Type B pancreatic cell (in vitro differentiated cells): ENCODE results near the gene MYO16. TPM values are rescaled to one million over a fixed set of nuclear protein-coding genes. Genes with fewer than 3 reads are reported as not detected.

Source experiments
- DNase-seq: peaks from one replicate; pipeline ENCODE4 v3.0.0; 2021; ENCODE audit warnings: mixed read lengths; ENCODE audit not compliant: unreplicated experiment; ENCODE audit errors: extremely low spot score
- H3K27ac Mint-ChIP-seq: 2 replicates; pipeline ENCODE4 v1.8.0; 2021; ENCODE audit warnings: mild to moderate bottlenecking, mixed read lengths
- H3K27me3 Mint-ChIP-seq: 2 replicates; pipeline ENCODE4 v1.8.0; 2021; ENCODE audit warnings: mixed read lengths
- H3K36me3 Mint-ChIP-seq: 2 replicates; pipeline ENCODE4 v1.8.0; 2021; ENCODE audit warnings: mixed read lengths
- H3K4me1 Mint-ChIP-seq: one replicate; pipeline ENCODE4 v1.8.0; 2021; ENCODE audit warnings: mixed read lengths; ENCODE audit not compliant: unreplicated experiment
- H3K4me3 Mint-ChIP-seq: 2 replicates; pipeline ENCODE4 v1.8.0; 2021; ENCODE audit warnings: mild to moderate bottlenecking, mixed read lengths
- H3K9me3 Mint-ChIP-seq: 2 replicates; pipeline ENCODE4 v1.8.0; 2021; ENCODE audit warnings: mixed read lengths
- total RNA-seq: library from RNA; stranded (reverse); gene quantifications from 2 replicates; pipeline ENCODE4 v1.2.1, GENCODE V29; 2021; ENCODE audit warnings: low replicate concordance
- TF ChIP-seq, protein P1 (sequence below): fragments of 200-600 bp; sonication (generic); conservative IDR thresholded peaks from 2 replicates; pipeline ENCODE4 v1.5.0; 2021; ENCODE audit warnings: antibody characterized with exemption, mild to moderate bottlenecking

MYO16 gene
- total RNA-seq, 1 donor from 2014 or later = 1.5 TPM

DNA sequence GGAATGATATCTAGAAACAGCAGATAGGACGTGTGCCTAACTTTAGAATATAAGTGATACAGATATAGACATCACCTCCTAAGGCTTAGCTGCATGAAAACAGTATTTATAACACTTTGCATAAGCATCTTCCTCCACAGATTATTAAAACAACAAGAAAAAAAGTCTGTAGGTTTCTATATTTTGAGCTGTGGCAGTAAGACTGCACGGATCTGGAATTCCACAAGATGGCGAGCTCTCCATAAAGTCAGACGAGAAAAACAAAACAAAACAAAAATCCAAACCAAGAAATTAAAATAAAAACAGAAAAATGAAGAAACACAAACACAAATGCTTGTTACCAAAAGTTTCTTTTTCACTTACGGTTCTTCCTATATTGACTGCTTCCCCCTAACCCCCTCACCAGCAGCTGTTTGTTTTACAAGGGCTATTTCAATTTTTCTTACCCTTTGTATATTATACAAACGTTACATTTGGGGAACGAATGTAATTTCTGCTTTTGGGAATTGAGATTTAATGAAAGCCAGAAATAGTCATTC lies 285.8 kb downstream of the MYO16 start:
- peaks cover 7% of the 10 kb centered on the region for H3K9me3 Mint-ChIP-seq
- TF ChIP-seq, protein P1, sequence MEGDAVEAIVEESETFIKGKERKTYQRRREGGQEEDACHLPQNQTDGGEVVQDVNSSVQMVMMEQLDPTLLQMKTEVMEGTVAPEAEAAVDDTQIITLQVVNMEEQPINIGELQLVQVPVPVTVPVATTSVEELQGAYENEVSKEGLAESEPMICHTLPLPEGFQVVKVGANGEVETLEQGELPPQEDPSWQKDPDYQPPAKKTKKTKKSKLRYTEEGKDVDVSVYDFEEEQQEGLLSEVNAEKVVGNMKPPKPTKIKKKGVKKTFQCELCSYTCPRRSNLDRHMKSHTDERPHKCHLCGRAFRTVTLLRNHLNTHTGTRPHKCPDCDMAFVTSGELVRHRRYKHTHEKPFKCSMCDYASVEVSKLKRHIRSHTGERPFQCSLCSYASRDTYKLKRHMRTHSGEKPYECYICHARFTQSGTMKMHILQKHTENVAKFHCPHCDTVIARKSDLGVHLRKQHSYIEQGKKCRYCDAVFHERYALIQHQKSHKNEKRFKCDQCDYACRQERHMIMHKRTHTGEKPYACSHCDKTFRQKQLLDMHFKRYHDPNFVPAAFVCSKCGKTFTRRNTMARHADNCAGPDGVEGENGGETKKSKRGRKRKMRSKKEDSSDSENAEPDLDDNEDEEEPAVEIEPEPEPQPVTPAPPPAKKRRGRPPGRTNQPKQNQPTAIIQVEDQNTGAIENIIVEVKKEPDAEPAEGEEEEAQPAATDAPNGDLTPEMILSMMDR = peak; percentile 80
- H3K36me3 Mint-ChIP-seq = no peaks in the 10 kb centered on the region
- H3K27ac Mint-ChIP-seq = peak overlapping the region; percentile 95
- peaks cover 27% of the 10 kb centered on the region for H3K4me1 Mint-ChIP-seq
- H3K4me3 Mint-ChIP-seq = peak overlapping the region; percentile 59
- no peaks in the 10 kb centered on the region for H3K27me3 Mint-ChIP-seq
- DNase-seq = no peak

DNA sequence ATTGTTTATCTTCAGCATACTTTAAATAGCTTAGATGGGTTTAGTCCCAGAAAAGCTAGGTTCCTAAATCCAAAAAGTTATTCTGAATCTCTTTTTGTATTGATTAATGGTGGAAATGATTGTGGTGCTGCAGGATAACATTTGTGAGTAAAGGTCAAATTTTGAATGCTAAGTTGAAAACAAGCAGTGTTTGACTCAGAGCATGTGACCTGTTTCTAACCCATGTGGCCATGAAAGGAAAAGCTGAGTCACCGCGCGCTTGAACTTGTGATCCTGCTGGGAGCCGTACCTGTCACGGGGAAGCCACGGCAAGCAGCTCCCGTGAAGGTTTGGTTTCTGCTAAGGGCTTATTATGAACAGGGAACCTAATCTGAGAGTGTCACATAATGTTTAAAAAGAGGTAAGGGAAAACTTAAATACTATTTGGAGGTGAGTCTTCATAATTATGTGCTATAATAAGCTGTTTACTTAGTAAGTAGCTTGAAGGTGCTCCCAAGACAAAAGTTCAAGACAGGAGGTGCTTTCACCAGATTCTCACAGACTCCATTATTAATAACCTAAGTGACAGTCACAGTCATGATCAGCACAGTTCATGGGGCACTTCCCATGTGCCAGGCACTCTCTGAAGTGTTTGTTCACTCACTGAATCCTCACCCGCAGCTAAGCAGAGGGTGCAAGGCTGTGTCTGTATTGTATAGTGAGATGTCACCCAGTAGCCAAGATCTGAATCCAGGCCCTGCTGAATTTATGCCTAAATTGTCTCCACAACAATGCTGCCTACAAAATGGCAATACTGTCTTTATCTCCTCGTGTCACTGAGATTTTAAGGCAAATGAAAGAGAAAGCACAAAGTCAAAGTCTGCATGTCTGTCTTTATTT lies 286.5 kb downstream of the MYO16 start:
- Mint-ChIP-seq H3K27me3 (no peaks in the 10 kb centered on the region), H3K9me3 (peaks cover 7% of the 10 kb centered on the region), H3K36me3 (no peaks in the 10 kb centered on the region), H3K4me1 (peaks cover 27% of the 10 kb centered on the region), H3K4me3 (peak overlapping the region; percentile 58), H3K27ac (peak overlapping the region; percentile 95)
- TF ChIP-seq, protein P1 = no peak
- no peak for DNase-seq

DNA sequence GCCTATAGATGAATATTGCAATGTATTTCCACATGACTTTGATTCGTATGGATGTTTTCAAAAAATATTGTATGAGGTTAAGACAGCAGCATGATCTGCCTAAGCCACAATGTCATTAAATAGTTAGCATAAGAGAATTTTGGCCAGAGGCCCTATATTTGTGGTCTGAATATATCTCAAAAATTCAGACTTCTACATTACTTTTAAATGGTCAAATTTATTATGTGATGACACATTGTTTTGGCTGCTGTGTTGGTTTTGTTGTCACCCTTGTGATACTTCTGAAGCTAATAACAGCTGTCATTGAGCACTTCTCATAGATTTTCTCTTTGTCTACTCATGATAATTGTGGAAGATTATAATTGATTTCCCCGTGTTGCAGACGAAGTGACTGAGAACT lies 288.2 kb downstream of the MYO16 start:
- no peak for DNase-seq
- Mint-ChIP-seq H3K36me3 (no peaks in the 10 kb centered on the region), H3K9me3 (no peaks in the 10 kb centered on the region), H3K27ac (peak overlapping the region; percentile 29), H3K4me3 (no peak overlapping the region), H3K4me1 (peaks cover 27% of the 10 kb centered on the region), H3K27me3 (no peaks in the 10 kb centered on the region)
- TF ChIP-seq, protein P1 = no peak

DNA sequence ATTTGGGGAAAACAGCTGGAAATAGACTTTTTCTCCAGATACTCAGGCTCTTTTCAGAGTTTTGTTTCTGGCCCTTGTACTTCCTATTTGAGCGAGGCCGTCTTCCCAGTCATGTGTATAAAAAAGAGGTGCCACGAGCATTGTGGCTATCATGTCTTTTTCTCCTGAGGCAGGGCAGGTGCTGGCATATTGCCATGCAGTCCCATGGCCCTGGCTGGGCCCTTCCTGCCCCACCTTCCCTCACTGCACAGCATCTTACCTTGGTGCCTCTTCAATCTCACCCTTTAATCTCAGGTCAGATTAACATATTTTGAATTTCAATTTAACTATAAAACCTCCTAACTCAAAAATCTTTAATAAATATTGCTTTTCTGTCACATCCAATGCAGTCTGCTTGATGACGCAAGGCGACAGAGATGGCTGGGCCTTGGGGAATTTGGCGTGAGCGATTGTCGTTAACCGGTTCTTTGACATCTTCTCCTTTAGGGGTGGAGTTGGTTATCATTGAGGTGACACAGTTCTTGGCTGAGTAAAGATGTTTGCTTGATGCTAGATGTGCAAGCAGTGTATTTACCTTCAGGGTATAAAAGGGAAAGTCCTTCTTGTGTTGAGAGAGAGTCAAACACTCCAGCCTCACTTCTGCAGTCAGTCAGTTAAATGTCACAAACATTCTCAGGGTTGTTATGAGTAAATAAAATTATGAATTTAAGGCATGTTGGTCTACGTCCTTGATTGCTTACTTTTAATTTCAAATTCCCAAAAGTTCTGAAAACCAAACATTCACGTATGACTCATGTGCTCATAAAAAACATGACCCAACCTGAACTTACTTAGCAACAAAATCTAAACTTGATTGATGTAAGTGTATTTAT lies 289.9 kb downstream of the MYO16 start:
- Mint-ChIP-seq H3K4me3 (no peak overlapping the region), H3K36me3 (no peaks in the 10 kb centered on the region), H3K27ac (peak overlapping the region; percentile 77), H3K27me3 (no peaks in the 10 kb centered on the region), H3K4me1 (peaks cover 27% of the 10 kb centered on the region), H3K9me3 (no peaks in the 10 kb centered on the region)
- DNase-seq = no peak
- TF ChIP-seq, protein P1 = no peak

DNA sequence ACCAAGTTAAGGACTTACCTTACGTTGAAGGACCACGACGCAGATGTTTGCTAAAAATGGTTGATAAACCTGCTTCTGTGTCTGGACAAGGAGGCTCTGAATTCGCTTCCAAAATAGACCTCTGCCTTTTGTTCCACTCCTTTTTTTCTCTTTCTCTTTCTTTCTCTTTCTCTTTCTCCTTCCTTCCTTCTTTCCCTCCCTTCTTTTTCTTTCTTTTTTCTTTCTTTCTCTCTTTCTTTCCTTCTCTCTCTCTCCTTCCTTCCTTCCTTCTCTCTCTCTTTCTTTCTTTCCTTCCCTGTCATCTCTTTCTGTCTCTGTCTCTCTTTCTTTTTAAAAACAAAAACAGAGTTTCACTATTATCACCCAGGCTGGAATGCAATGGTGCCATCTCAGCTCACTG lies 290.7 kb downstream of the MYO16 start:
- TF ChIP-seq, protein P1 = no peak
- no peak for DNase-seq
- Mint-ChIP-seq H3K4me1 (peaks cover 24% of the 10 kb centered on the region), H3K4me3 (no peak overlapping the region), H3K27me3 (no peaks in the 10 kb centered on the region), H3K27ac (no peak overlapping the region), H3K9me3 (no peaks in the 10 kb centered on the region), H3K36me3 (no peaks in the 10 kb centered on the region)
